Fibroblast of the aortic adventitia (primary cell): ENCODE results near the gene JARID2. TPM values are rescaled to one million over a fixed set of nuclear protein-coding genes. Genes with fewer than 3 reads are reported as not detected.
A peak's percentile ranks its signal among the peaks of the same experiment; 100 is the strongest.

ENCODE experiments used
- DNase-seq: peaks from one replicate; pipeline ENCODE4 v3.0.0-alpha.2; 2010; ENCODE audit warnings: low read depth
- H3K4me3 ChIP-seq: 2 replicates; pipeline ENCODE4 v1.5.1; 2011; ENCODE audit warnings: low read depth, mild to moderate bottlenecking, control low read depth, low read length, moderate library complexity
- total RNA-seq: library from RNA; depleted of rRNA; stranded (reverse); fragments of >200 nt; gene quantifications from 2 replicates; pipeline ENCODE4 v1.2.3, GENCODE V29; 2012; ENCODE audit warnings: low replicate concordance
- TF ChIP-seq, protein P1 (sequence below): IDR thresholded peaks from 2 replicates; pipeline ENCODE4 v1.5.1; 2011; ENCODE audit warnings: mild to moderate bottlenecking, low read length, control low read depth, inconsistent platforms; ENCODE audit not compliant: insufficient read depth

The JARID2 gene
- total RNA-seq, 1 donor = 8.3 TPM

DNA sequence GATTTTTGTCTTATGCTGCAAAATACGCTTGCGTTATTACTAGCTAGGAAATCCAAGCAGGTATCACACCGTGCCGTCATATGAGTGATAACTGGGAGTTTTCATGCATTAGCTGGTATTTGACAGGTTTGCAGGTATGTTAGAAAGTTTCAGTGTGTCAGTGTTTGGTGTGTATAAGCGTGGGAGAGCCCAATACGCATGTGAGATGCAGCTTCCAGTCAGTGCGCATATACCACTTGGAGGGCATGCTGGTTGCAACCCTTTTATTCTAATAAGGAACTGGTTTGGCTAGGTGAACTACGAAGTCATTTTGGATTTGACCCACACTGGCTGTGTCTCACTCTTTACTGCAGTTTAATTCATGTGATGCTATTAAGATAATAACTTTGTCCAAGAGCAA, 35.1 kb downstream of the JARID2 start:
- H3K4me3 ChIP-seq = no peak overlapping the region
- DNase-seq = no peak
- TF ChIP-seq, protein P1, sequence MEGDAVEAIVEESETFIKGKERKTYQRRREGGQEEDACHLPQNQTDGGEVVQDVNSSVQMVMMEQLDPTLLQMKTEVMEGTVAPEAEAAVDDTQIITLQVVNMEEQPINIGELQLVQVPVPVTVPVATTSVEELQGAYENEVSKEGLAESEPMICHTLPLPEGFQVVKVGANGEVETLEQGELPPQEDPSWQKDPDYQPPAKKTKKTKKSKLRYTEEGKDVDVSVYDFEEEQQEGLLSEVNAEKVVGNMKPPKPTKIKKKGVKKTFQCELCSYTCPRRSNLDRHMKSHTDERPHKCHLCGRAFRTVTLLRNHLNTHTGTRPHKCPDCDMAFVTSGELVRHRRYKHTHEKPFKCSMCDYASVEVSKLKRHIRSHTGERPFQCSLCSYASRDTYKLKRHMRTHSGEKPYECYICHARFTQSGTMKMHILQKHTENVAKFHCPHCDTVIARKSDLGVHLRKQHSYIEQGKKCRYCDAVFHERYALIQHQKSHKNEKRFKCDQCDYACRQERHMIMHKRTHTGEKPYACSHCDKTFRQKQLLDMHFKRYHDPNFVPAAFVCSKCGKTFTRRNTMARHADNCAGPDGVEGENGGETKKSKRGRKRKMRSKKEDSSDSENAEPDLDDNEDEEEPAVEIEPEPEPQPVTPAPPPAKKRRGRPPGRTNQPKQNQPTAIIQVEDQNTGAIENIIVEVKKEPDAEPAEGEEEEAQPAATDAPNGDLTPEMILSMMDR = no peak

DNA sequence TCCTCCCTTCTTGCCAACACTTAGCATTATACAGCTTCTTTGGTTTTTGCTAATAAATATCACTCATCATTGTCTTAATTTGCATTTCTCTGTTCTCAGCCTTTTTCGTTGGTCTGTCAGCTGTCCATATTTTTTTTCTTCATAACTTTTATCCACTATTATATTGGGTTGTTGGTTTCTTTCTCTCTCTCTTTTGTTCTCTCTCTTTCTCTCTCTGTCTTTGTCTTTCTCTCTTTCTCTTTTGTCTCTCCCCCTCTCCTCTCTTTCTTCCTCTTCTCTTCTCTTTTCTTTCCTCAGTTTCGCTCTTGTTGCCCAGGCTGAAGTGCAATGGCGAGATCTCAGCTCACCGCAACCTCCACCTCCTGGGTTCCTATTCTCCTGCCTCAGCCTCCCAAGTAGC, 36.5 kb downstream of the JARID2 start:
- DNase-seq = no peak
- TF ChIP-seq, protein P1 = no peak
- no peak overlapping the region for H3K4me3 ChIP-seq

DNA sequence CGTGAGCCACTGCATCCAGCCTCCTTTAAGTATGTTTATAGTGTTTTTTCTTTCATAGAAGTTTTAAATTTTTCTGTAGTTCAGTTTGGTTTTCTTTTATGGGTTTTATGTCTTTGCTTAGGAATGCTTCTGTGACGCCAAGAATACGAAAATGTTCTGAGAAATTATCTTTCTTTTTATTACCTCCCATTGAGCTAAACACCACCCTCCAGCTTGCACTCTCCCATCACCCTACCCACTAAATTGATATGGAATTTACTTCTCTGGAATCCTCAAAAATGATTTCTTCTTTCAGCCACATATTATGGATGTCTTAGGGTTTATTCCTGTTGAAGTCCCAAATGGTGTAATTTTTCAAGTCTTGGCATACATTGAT, 38.1 kb downstream of the JARID2 start:
- no peak overlapping the region for H3K4me3 ChIP-seq
- peak; percentile 56 for DNase-seq
- TF ChIP-seq, protein P1 = no peak

DNA sequence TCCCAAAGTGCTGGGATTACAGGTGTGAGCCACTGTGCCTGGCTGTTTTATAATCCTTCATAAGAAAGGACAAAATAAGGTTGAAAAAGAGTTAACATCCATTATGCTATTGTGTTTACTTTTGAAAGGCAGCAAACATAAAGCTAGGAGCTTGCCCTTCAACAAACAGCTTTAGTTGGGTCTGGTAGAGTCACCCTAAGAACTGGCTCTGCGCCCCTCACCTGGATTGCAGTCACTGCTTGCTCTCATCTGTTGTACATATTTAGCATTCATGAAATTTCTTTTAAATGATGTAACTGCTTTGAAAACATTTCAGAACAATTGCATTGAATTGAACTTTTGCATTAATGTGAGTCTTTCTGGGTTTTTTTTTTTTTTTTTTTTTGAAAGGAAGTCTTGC, 38.9 kb downstream of the JARID2 start:
- TF ChIP-seq, protein P1 = no peak
- peak; percentile 73 for DNase-seq
- H3K4me3 ChIP-seq = no peak overlapping the region

DNA sequence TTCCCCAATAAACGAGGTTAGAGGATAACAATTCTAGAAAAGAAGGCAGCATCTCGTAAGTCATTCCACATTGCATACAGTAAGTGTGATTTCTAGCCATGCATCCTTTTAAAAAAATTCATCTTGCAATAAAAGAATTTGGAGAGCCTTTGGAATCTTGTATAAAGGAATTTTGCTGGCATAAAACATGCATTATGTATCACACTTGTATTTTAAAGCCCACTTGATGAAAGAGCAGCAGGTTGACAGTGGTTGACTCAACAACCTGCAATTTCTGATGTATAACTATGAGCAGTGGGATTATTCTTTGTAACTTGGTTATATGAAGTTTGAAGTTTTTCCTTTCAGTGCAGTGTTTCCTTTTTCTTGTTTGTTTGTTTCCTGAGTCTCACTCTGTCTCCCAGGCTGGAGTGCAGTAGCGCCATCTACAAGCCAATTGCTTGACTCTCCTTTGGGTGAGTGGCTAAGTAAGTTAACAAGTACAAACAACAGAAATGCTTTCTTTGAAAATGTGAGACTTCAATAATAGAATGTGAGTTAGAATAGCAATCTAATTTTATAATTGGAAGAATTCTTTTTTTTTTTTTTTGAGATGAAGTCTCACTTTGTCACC, 39.9 kb downstream of the JARID2 start:
- DNase-seq = peak; percentile 44
- TF ChIP-seq, protein P1 = no peak
- H3K4me3 ChIP-seq = no peak overlapping the region

DNA sequence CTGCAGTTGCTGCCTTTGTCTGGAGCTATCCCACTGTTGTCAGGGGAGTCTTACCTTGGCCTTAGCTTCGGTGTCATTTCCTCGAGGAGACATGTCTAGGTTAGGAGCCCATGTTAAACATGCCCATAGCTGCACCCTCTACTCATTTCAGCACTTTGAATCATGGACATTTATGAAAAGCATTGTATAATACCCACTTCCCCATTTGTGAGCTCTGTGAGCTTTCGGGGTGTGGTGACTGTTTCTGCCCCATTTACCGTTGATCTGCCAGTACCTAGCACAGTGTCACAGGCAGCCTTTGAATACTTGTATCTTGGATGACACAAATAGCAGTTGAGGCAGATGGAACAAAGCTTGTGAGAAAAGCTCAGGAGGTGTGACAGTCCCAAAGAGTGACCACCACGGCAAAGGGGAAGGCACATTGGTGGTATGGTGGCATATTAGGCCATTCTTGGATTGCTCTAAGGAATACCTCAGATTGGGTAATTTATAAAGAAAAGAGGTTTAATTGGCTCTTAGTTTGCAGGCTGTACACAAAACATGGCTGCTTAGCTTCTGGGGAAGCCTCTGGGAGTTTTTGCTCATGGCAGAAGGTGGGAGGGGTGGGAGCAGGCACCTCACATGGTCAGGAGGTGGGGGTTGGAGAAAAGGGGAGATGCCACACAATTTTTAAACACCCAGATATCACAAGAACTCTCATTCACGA, 42.0 kb downstream of the JARID2 start:
- no peak for DNase-seq
- TF ChIP-seq, protein P1 = no peak
- H3K4me3 ChIP-seq = no peak overlapping the region
